ENCODE results near the gene FMO2. TPM values are rescaled to one million over a fixed set of nuclear protein-coding genes. Genes with fewer than 3 reads are reported as not detected.

FMO2 gene
- total and polyA plus RNA-seq, 2 of the 8 experiments (the other 6 are each of a cell fraction or from before 2014, with no cell fraction given), result not detected

DNA sequence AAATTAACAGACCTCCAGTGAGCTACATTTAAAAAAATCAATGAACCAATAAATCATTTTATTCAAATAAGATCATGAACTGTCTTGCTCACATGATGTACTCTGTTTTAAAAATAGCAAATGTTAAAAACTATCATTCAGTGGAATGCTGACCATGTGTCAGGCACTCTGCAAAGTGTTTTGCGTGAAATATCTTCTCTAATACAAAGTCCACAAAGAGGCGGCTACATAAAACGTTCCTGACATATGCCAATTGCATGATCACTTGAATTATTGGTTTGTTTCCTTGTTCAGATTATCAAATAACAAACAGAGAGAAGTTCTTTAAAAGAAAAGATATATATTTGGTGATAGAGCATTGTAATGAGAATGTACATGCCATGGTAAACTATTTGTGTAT is 10.7 kb downstream of the FMO2 start (continued):
- TF ChIP-seq, protein P1, sequence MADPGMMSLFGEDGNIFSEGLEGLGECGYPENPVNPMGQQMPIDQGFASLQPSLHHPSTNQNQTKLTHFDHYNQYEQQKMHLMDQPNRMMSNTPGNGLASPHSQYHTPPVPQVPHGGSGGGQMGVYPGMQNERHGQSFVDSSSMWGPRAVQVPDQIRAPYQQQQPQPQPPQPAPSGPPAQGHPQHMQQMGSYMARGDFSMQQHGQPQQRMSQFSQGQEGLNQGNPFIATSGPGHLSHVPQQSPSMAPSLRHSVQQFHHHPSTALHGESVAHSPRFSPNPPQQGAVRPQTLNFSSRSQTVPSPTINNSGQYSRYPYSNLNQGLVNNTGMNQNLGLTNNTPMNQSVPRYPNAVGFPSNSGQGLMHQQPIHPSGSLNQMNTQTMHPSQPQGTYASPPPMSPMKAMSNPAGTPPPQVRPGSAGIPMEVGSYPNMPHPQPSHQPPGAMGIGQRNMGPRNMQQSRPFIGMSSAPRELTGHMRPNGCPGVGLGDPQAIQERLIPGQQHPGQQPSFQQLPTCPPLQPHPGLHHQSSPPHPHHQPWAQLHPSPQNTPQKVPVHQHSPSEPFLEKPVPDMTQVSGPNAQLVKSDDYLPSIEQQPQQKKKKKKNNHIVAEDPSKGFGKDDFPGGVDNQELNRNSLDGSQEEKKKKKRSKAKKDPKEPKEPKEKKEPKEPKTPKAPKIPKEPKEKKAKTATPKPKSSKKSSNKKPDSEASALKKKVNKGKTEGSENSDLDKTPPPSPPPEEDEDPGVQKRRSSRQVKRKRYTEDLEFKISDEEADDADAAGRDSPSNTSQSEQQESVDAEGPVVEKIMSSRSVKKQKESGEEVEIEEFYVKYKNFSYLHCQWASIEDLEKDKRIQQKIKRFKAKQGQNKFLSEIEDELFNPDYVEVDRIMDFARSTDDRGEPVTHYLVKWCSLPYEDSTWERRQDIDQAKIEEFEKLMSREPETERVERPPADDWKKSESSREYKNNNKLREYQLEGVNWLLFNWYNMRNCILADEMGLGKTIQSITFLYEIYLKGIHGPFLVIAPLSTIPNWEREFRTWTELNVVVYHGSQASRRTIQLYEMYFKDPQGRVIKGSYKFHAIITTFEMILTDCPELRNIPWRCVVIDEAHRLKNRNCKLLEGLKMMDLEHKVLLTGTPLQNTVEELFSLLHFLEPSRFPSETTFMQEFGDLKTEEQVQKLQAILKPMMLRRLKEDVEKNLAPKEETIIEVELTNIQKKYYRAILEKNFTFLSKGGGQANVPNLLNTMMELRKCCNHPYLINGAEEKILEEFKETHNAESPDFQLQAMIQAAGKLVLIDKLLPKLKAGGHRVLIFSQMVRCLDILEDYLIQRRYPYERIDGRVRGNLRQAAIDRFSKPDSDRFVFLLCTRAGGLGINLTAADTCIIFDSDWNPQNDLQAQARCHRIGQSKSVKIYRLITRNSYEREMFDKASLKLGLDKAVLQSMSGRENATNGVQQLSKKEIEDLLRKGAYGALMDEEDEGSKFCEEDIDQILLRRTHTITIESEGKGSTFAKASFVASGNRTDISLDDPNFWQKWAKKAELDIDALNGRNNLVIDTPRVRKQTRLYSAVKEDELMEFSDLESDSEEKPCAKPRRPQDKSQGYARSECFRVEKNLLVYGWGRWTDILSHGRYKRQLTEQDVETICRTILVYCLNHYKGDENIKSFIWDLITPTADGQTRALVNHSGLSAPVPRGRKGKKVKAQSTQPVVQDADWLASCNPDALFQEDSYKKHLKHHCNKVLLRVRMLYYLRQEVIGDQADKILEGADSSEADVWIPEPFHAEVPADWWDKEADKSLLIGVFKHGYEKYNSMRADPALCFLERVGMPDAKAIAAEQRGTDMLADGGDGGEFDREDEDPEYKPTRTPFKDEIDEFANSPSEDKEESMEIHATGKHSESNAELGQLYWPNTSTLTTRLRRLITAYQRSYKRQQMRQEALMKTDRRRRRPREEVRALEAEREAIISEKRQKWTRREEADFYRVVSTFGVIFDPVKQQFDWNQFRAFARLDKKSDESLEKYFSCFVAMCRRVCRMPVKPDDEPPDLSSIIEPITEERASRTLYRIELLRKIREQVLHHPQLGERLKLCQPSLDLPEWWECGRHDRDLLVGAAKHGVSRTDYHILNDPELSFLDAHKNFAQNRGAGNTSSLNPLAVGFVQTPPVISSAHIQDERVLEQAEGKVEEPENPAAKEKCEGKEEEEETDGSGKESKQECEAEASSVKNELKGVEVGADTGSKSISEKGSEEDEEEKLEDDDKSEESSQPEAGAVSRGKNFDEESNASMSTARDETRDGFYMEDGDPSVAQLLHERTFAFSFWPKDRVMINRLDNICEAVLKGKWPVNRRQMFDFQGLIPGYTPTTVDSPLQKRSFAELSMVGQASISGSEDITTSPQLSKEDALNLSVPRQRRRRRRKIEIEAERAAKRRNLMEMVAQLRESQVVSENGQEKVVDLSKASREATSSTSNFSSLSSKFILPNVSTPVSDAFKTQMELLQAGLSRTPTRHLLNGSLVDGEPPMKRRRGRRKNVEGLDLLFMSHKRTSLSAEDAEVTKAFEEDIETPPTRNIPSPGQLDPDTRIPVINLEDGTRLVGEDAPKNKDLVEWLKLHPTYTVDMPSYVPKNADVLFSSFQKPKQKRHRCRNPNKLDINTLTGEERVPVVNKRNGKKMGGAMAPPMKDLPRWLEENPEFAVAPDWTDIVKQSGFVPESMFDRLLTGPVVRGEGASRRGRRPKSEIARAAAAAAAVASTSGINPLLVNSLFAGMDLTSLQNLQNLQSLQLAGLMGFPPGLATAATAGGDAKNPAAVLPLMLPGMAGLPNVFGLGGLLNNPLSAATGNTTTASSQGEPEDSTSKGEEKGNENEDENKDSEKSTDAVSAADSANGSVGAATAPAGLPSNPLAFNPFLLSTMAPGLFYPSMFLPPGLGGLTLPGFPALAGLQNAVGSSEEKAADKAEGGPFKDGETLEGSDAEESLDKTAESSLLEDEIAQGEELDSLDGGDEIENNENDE (IDR thresholded peaks at IDR 0.05; ENCODE audit: insufficient replicate concordance, low read length), result no peak
- no peak for TF ChIP-seq KDM5A (IDR thresholded peaks at IDR 0.05; ENCODE audit: low read length)
- TF ChIP-seq SIN3A (conservative IDR thresholded peaks at IDR 0.05 in 1 of 2, IDR thresholded peaks at IDR 0.05 in 1 of 2; ENCODE audit: low read depth in 1 of 2, low read length in 2 of 2), result no peak
- TF ChIP-seq JUND (IDR thresholded peaks at IDR 0.05; ENCODE audit: low read length), result no peak
- no peak for TF ChIP-seq ASH2L (IDR thresholded peaks at IDR 0.05; ENCODE audit: low read length)
- TF ChIP-seq YY1 (IDR thresholded peaks at IDR 0.05; ENCODE audit: low read depth, low read length), result no peak

Measured in H1 (cell line).